Right ventricle myocardium inferior (tissue), 1 donor: ENCODE measurements around the gene TUBA3D. TPM values are rescaled to one million over a fixed set of nuclear protein-coding genes. Genes with fewer than 3 reads are reported as not detected.
"Not testable (repeated sequence)": the region's sequence is repeated elsewhere in the genome, so short reads cannot be mapped to it uniquely, and the experiment has no call there.

Source experiments
- ATAC-seq: fragments of 200-7000 bp; cut with Tn5 transposase; one replicate; pipeline ENCODE4 v1.9.1; 2020; ENCODE audit warnings: mild to moderate bottlenecking, moderate library complexity
- DNase-seq: peaks from one replicate; pipeline ENCODE4 v3.0.0; 2021; ENCODE audit errors: missing footprints
- intact Hi-C: fragments of 100-400 bp; cut with DNase I; formaldehyde crosslinking; loops from one replicate; pipeline ENCODE4 v1.11.0; 2022
- total RNA-seq: library from RNA; stranded (reverse); fragmentation: NEBNext Ultra II Directional; extraction: Animal tissue kit (Norgen Biotek cat#: 25700); gene quantifications from one replicate; pipeline ENCODE4 v1.2.1, GENCODE V29; 2021
- donor health status: DM: no; HTN: yes; CAD: no; lungs with severe emphysema.

Gene TUBA3D
- total RNA-seq, 1 donor from 2014 or later = 138 TPM

GRCh38 chr2:131504082-131504750, 28.3 kb downstream of the TUBA3D start:
- DNase-seq, ATAC-seq, intact Hi-C loops: not testable (repeated sequence)

DNA sequence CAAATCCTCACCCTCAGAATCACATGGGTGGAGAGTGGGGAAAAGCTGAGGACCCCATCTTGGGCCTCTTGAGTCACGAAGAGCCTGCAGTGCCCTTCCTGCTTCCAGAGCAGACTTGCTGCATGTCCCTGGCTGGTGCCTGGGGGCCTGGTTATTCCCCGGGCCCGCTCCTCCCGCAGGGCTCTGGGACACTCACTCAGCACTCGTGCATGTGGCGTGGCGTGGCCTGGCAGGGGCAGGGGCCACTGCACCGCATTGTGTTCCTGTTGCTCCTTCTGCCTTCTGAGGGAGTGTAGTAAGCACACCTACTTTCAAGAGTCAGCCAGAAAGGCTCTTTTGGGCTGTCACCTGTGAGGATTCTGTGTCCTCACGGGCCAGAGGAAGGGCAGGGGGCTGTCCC, 33.7 kb downstream of the TUBA3D start:
- no peak for ATAC-seq
- intact Hi-C loops = no loop called here
- DNase-seq = no peak

DNA sequence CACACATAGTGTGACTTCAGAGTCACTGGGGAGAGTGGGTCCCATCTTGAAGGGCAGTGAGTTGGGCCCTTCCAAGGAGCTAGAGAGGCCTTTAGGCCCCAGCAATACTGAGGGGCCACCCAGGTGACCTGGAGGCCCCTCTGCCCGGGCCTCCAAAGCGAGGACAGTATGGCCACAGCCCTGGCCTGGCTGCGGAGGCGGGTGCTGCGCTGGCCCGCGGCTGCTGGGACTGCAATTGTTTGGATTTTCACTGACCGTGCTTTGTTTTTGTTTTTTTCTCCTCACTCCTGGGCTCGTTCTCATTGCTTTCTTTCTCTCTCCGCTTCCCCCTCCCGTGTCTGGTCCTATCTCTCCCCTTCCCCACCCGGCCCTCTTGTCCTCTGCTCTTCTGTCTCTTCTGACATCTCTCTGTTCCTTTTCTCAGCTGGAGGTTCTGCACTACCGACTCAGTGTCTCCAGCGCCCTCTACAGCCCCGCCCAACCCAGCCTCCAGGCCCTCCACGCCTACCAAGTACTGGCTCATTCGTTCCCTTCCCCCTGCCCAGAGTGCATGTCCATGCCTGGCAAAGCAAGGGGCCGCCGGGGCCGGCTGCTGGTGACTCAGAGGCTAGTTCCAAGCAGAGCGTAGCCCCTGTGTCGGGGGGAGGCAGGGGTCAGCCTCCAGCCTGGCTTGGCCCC, 35.5 kb downstream of the TUBA3D start:
- DNase-seq, intact Hi-C loops: not testable (repeated sequence)
- ATAC-seq = peak; percentile 10

DNA sequence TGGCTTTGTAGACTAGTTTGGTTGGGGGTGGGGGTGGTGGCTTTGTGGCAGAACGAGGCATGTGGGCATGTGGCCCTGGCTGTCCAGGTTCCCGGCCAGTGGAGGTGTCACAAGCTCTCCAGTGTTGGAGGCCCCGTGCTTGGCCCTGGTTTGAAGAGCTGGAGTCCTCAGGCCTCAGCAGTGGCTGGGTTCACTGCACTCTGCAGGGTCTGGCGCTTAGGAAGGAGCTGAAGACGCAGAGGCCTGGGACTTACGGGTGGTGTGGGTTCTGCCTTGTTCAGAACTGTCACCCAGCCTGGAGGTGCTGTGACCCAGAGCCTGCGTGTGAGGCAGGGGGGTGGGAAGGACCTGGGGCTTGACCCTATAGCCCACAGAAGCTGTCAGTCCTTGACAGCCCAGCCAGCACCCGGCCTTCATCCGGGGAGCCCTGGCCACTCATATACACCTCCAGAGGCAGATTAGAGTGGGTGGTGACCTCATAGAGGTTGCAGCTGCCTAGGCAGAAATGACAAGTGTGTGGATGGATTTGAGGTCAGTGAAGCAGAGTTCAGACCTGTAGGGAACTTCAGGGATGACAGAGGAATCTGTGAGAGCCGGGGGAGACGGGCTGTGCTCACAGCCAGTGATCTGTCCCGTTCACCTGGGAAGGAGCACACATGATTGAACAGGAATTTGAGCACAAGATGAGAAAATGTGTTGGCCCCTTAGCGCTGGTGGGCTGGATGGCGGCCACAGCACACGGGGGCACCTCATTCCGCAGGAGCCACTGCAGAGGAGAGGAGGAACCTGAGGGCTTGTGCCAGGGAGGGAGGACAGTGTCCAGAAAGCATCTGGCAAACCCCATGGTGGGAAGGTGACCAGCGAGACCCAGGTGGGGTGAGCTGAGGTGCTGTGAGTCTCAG, 36.3 kb downstream of the TUBA3D start:
- ATAC-seq = peak; percentile 35
- intact Hi-C loops, DNase-seq: not testable (repeated sequence)

DNA sequence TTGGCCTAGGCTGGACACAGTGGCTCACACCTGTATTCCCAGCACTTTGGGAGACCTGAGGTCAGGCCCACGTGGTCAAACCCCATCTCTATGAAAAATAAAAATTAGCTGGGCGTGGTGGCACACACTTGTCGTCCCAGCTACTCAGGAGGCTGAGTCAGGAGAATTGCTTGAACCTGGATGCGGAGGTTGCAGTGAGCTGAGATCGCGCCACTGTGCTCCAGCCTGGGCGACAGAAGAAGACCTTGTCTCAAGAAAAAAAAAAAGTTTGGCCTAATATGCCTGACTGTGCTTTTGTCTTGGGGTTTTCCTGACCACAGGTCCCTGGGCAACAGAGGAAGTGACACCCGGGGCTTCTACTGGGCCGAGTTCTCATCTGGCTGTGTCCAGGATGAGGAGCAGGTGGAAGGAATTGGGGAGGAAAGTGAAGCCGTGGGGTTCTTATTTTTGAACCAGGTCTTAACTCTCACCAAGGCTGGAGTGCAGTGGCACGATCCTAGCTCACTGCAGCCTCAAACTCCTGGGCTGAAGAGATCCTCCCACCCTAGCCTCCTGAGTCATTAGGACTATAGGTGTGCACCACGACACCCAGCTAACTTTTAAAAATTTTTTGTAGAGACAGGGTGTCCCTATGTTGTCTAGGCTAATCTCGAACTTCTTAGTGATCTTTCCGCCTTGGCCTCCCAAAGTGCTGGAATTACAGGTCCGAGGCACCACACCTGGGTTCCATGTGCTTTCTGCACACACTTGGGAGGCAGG, 38.7 kb downstream of the TUBA3D start:
- not testable (repeated sequence) for ATAC-seq, DNase-seq
- intact Hi-C loops = loop anchor here (5.0 kb wide), 1 partner anchor 102 kb away; no protein-coding TSS in a partner anchor

- not testable (repeated sequence) for ATAC-seq
Observed at GRCh38 chr2:131515235-131515634, 39.3 kb downstream of the TUBA3D start.

GRCh38 chr2:131516011-131516410, 40.1 kb downstream of the TUBA3D start:
- ATAC-seq (no peak), DNase-seq (no peak)
- intact Hi-C loops = loop anchor here (5.0 kb wide), 1 partner anchor 104 kb away; no protein-coding TSS in a partner anchor

More at GRCh38 chr2:131515235-131515634, 39.3 kb downstream of the TUBA3D start:
- intact Hi-C loops = loop anchor here (5.0 kb wide), 1 partner anchor 103 kb away; no protein-coding TSS in a partner anchor
- DNase-seq = not testable (repeated sequence)

GRCh38 chr2:131516621-131517020, 40.7 kb downstream of the TUBA3D start:
- ATAC-seq = peak; percentile 69
- intact Hi-C loops = loop anchor here (5.0 kb wide), 1 partner anchor 104 kb away; no protein-coding TSS in a partner anchor
- DNase-seq = not testable (repeated sequence)

DNA sequence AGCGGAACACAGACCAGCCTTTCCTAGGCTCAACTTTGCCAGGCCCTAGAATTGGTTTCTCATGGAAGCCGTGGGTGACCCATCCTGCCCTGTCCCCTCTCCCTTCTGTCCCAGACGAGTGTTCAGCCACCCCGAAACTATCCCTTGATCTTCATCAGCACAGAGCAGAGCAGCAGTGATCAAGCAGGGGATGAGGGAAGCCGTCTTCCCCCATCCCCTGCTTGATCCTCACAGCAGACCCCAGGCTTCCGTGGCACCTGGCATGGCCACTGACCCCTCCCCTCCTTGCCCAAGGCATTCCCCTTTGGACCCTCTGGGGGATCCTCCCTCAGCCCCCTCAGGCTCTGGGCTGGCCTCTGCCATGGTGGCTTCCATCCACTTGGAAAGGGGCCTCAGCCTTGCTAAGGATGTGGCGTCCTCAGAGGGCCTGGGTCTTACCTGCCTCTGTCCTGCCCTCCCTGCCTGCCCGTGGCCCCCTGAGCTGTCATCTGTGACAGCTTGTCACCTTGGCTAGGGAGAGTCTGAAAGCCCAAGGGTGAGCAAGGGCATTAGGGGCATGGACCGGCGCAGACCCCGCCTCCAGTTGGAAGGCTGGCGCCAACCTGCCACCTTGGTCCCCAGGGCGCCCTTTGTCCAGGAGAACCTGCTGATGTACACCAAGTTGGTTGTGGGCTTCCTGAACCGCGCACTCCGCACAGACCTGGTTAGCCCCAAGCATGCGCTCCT, 41.4 kb downstream of the TUBA3D start:
- DNase-seq (no peak), ATAC-seq (no peak)
- intact Hi-C loops = loop anchor here (5.0 kb wide), 1 partner anchor 105 kb away; no protein-coding TSS in a partner anchor

DNA sequence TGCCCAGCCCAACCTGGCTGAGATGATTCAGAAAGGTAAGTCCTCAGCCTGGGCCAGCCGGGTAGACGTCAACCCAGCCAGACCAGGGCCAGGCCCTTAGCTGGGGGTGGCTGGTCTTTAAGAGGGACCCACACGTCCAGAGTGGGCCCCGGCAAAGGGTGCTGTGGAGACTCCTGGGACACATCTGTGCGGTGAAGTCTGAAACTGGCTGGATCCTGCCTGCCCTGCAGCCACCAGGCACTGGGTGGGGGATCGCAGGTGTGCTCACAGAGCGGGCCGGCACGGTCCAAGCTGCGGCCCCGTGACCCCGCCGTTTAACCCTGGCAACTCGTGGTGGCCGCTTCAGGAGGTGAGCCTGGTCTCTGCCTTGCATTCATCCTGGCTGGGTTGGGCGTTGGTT, 41.9 kb downstream of the TUBA3D start:
- ATAC-seq, DNase-seq: not testable (repeated sequence)
- intact Hi-C loops = loop anchor here (5.0 kb wide), 1 partner anchor 106 kb away; no protein-coding TSS in a partner anchor

DNA sequence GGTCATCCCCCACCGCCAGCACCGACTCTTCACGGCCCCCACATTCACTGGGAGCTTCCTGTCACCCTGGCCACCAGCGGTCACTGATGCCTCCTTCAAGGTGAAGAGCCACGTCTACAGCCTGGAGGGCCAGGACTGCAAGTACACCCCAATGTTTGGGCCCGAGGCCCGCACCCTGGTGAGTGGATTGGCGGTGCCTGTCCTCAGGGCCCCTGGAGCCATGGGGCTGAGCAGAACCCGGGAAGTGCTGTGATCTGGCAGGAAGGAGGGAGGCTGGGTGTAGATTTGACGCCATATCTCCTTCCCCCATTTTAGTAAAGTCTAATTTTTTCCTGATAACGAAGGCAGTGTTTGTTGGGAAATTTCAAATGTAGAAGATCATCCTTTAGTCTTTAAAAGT, 42.6 kb downstream of the TUBA3D start:
- not testable (repeated sequence) for ATAC-seq, DNase-seq
- intact Hi-C loops = loop anchor here (5.0 kb wide), 1 partner anchor 106 kb away; no protein-coding TSS in a partner anchor

DNA sequence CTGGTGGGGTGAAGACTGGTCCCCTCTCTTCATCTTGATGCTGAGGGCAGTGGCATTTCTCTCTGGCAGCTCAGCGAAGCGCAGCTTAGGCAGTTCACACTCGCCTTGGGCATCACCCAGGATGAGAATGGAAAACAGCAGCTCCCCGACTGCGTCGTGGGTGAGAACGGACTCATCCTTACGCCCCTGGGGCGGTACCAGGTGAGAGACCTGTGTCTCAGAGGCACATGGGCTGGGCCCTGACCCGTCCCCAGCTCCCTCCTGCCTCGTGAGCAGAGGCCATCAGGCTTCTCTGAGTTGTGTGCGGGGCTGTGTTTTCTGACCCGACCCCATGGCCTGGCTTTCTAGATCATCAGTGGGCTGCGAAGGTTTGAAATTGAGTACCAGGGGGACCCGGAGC, 43.5 kb downstream of the TUBA3D start:
- intact Hi-C loops = loop anchor here (5.0 kb wide), 1 partner anchor 107 kb away; no protein-coding TSS in a partner anchor
- ATAC-seq (no peak), DNase-seq (no peak)

- intact Hi-C loops = loop anchor here (5.0 kb wide), 1 partner anchor 108 kb away; no protein-coding TSS in a partner anchor
- not testable (repeated sequence) for ATAC-seq, DNase-seq
Observed at GRCh38 chr2:131519871-131520470, 44.1 kb downstream of the TUBA3D start.

DNA sequence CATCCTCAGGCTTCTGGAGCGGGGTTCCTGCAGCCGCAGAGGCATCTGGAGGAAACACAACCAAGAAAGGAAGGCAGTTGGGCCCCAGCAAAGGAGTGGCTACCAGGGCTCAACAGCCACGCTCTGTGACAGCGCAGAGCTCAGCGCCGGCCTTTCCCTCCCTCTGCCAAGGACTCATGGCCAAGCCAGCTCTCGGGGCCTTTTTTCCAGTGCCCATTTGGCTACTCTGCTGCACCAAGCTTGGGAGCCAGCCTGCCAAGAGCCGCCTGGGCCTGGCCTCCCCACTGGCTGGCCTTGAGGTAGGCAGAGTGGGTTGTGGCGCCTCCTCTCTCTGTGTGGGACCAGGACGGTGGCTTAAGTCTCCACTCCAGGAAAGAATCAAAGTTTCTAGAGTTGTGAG, 44.6 kb downstream of the TUBA3D start:
- intact Hi-C loops = no loop called here
- peak; percentile 59 for DNase-seq
- ATAC-seq = no peak

DNA sequence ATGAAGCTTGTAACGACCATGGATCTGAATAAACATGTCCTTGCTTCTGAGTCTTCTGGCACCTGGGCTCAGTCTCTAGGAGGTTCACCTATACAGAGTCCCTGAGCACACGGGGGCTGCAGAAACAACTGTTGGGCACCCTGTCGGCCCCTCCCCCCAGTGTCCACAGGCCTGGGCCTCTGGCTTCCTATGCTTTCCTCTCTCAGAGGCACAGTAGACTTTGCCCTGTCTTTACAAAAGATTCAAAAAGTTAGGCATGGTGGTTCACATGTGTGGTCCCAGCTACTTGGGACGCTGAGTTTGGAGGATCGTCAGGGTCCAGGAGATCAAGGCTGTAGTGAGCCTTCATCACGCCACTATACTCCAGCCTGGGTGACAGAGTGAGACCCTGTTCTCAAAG, 45.6 kb downstream of the TUBA3D start:
- DNase-seq, ATAC-seq, intact Hi-C loops: not testable (repeated sequence)

- ATAC-seq = peak; percentile 94
- peak; percentile 76 for DNase-seq
Observed at GRCh38 chr2:131521961-131522781, 46.3 kb downstream of the TUBA3D start.

More at GRCh38 chr2:131521961-131522781, 46.3 kb downstream of the TUBA3D start:
- intact Hi-C loops = no loop called here
